Kidney (tissue), 14 donors: ENCODE results near the gene RNASEH2A. TPM values are rescaled to one million over a fixed set of nuclear protein-coding genes. Genes with fewer than 3 reads are reported as not detected.

Experiments
- DNase-seq, 5 donors: peaks; one replicate each; pipeline ENCODE4 v3.0.0-alpha.2; 2013 to 2020
- FAIRE-seq: peaks from 2 replicates; lab custom pipeline; 2012; peaks lifted over from hg19 to GRCh38; lab: Jason Lieb, UNC
- H3K27ac ChIP-seq, 2 donors: one replicate each; pipeline ENCODE4 v1.7.0; 2013; ENCODE audit warnings: low read depth in 2 of 2, low read length in 2 of 2, inconsistent platforms in 1 of 2
- H3K27me3 ChIP-seq: one replicate; pipeline ENCODE4 v1.7.1; 2013; ENCODE audit warnings: low read length, inconsistent platforms; ENCODE audit not compliant: control insufficient read depth, insufficient read depth
- H3K36me3 ChIP-seq, 3 donors: one replicate each; pipeline versions ENCODE4 v1.7.0 to v1.7.1; 2013; ENCODE audit warnings: low read length in 3 of 3, control low read depth in 1 of 3, inconsistent platforms in 1 of 3; ENCODE audit not compliant: insufficient read depth in 3 of 3, control insufficient read depth in 2 of 3
- H3K4me1 ChIP-seq, 3 donors: one replicate each; pipeline versions ENCODE4 v1.7.0 to v1.7.1; 2013; ENCODE audit warnings: low read length in 3 of 3, inconsistent platforms in 1 of 3, low read depth in 1 of 3; ENCODE audit not compliant: control insufficient read depth in 2 of 3, insufficient read depth in 2 of 3
- H3K4me3 ChIP-seq, 3 donors: one replicate each; pipeline versions ENCODE4 v1.7.0 to v1.8.1; 2013; ENCODE audit warnings: low read length in 3 of 3, control low read depth in 1 of 3, inconsistent platforms in 1 of 3
- H3K9ac ChIP-seq, 3 donors: one replicate each; pipeline versions ENCODE4 v1.7.0 to v1.7.1; 2013; ENCODE audit warnings: low read length in 3 of 3, control low read depth in 1 of 3, inconsistent platforms in 1 of 3
- H3K9me3 ChIP-seq, 3 donors: one replicate each; pipeline versions ENCODE4 v1.7.0 to v1.7.1; 2013; ENCODE audit warnings: low read length in 3 of 3, control low read depth in 1 of 3, inconsistent platforms in 1 of 3; ENCODE audit not compliant: control insufficient read depth in 2 of 3, insufficient read depth in 1 of 3
- CTCF ChIP-seq: IDR thresholded peaks from 3 replicates; pipeline ENCODE4 v1.5.1; 2012; ENCODE audit warnings: mild to moderate bottlenecking, moderate library complexity, borderline replicate concordance; ENCODE audit not compliant: insufficient read depth; ENCODE audit errors: extremely low read depth
- intact Hi-C: fragments of 100-400 bp; cut with DNase I; formaldehyde crosslinking; loops from one replicate; pipeline ENCODE4 v1.11.1; 2022
- polyA plus RNA-seq: library from polyadenylated mRNA; stranded (reverse); fragments of 350-450 nt; fragmentation: Illumina TruSeq; extraction: RNeasy Lipid Tissue Mini Kit (QIAGEN cat#74804); gene quantifications from one replicate; pipeline ENCODE4 v1.2.3, GENCODE V29; 2014; ENCODE audit warnings: low read depth, low replicate concordance; ENCODE audit not compliant: insufficient read depth
- total RNA-seq: library from RNA; stranded (reverse); fragmentation: NEBNext Ultra II Directional; extraction: Animal tissue kit (Norgen Biotek cat#: 25700); gene quantifications from one replicate; pipeline ENCODE4 v1.2.1, GENCODE V29; 2021
- donor health status: control.
- donor health status: control.
- donor health status: control.
- donor health status: control.
- donor health status: control.
- donor health status: DM: yes; HTN: yes; CAD: no.
- donor health status: Normal renal cell carcinoma (clear cell type).

Gene RNASEH2A
- total and polyA plus RNA-seq, 2 donors from 2014 or later: 1.3 to 7.9 TPM

- Histone ChIP-seq H3K27ac (peak overlapping the region; percentile 96 to 98), H3K4me1 (peaks cover 3 to 45% (median 18%) of the 10 kb centered on the region in 3 donors), H3K4me3 (peak overlapping the region; percentile 61 to 69 (median 64)), H3K27me3 (no peaks in the 10 kb centered on the region), H3K9ac (peak overlapping the region; percentile 49 to 72 (median 57)), H3K36me3 (no peaks in the 10 kb centered on the region), H3K9me3 (no peaks in the 10 kb centered on the region)
- no peak for FAIRE-seq
- intact Hi-C loops: no loop called here
- DNase-seq: peak in 1 of 5 donors; percentile 50
- no peak for TF ChIP-seq CTCF
Observed at GRCh38 chr19:12782174-12782423, 24.3 kb upstream of the RNASEH2A start.

- peaks cover 3 to 42% (median 18%) of the 10 kb centered on the region in 3 donors for H3K4me1 ChIP-seq
- intact Hi-C loops: no loop called here
- peak overlapping the region; percentile 96 to 98 for H3K27ac ChIP-seq
- no peaks in the 10 kb centered on the region for H3K36me3 ChIP-seq
- peak; percentile 87 to 97 (median 94) for DNase-seq
- FAIRE-seq: no peak
- no peak for TF ChIP-seq CTCF
- H3K27me3 ChIP-seq: no peaks in the 10 kb centered on the region
- H3K9ac ChIP-seq: peak overlapping the region; percentile 49 to 72 (median 57)
- peak overlapping the region; percentile 61 to 69 (median 64) for H3K4me3 ChIP-seq
- H3K9me3 ChIP-seq: no peaks in the 10 kb centered on the region
Observed at GRCh38 chr19:12782424-12783290, 23.7 kb upstream of the RNASEH2A start.

GRCh38 chr19:12783291-12783848 lies 23.0 kb upstream of the RNASEH2A start:
- H3K9ac ChIP-seq: peak overlapping the region in 2 of 3 donors; percentile 48 to 63
- no peak for FAIRE-seq
- no peaks in the 10 kb centered on the region for H3K9me3 ChIP-seq
- H3K27ac ChIP-seq: peak overlapping the region; percentile 96 to 98
- no peaks in the 10 kb centered on the region for H3K27me3 ChIP-seq
- H3K4me3 ChIP-seq: peak overlapping the region in 1 of 3 donors; percentile 69
- intact Hi-C loops: no loop called here
- TF ChIP-seq CTCF: no peak
- peaks cover 6 to 47% (median 24%) of the 10 kb centered on the region in 3 donors for H3K4me1 ChIP-seq
- no peaks in the 10 kb centered on the region for H3K36me3 ChIP-seq
- peak in 1 of 5 donors; percentile 43 for DNase-seq
